Measurements from ENCODE around the gene LRSAM1.

DNA sequence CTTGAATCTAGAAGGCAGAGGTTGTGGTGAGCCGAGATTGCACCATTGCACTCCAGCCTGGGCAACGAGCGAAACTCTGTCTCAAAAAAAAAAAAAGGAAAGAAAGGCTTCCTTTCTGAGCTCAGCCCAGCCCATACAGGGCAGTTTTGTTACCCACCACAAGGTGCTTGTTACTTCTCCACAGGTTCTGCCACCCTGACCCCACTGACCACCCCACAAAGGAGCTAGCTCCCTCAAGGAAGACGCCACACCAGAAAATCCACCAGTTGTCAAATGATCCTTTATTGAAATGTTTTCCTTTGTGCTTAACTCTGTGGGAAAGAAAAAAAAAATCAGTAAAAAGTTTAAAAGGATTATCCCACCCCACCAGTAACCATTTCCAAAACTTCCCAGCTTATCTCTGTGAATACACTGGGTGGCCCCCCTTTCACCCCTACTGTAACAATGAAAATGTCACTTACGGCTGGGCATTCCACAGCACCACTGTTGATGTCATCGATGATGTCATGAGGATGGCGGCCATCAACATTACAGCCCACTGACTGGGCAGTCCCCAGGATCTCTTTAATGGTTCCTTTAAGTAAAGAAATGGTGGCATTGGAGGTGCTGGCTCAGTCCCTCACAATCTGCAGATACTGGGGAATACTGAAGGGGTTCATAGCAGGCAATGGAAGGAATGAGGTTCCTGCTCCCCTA is 3.7 kb upstream of the LRSAM1 start:
- TF ChIP-seq, protein P1, sequence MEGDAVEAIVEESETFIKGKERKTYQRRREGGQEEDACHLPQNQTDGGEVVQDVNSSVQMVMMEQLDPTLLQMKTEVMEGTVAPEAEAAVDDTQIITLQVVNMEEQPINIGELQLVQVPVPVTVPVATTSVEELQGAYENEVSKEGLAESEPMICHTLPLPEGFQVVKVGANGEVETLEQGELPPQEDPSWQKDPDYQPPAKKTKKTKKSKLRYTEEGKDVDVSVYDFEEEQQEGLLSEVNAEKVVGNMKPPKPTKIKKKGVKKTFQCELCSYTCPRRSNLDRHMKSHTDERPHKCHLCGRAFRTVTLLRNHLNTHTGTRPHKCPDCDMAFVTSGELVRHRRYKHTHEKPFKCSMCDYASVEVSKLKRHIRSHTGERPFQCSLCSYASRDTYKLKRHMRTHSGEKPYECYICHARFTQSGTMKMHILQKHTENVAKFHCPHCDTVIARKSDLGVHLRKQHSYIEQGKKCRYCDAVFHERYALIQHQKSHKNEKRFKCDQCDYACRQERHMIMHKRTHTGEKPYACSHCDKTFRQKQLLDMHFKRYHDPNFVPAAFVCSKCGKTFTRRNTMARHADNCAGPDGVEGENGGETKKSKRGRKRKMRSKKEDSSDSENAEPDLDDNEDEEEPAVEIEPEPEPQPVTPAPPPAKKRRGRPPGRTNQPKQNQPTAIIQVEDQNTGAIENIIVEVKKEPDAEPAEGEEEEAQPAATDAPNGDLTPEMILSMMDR (IDR thresholded peaks at IDR 0.05): no peak
- TF ChIP-seq POLR2A (IDR thresholded peaks at IDR 0.05): no peak

Data from testis (tissue), 2 donors.